A549 (cell line): ENCODE results near the gene CSNK1D.

Experiments
- BHLHE40 ChIP-seq: IDR thresholded peaks from 2 replicates; pipeline ENCODE4 v1.6.1; 2012; ENCODE audit warnings: low read depth, low read length, inconsistent platforms
- CEBPB ChIP-seq, 2 experiments: fragments of >200 bp in 1 of 2; sonication (Bioruptor Twin) in 1 of 2; formaldehyde crosslinking in 1 of 2; IDR thresholded peaks; 2 replicates each; pipeline ENCODE4 v1.6.1; 2012 to 2016
- CHD2 ChIP-seq: fragments of 150-350 bp; IDR thresholded peaks from 2 replicates; pipeline ENCODE4 v1.6.1; 2014; ENCODE audit warnings: low read length; ENCODE audit not compliant: partially characterized antibody
- FOSB ChIP-seq: fragments of 250-450 bp; sonication (Bioruptor Pico); IDR thresholded peaks from 2 replicates; pipeline ENCODE4 v1.5.0; 2020; ENCODE audit warnings: mild to moderate bottlenecking, moderate library complexity
- PBX3 ChIP-seq: IDR thresholded peaks from 2 replicates; pipeline ENCODE4 v1.6.1; 2012
- TF ChIP-seq, protein P1 (sequence below): fragments of >200 bp; sonication (Bioruptor Twin); formaldehyde crosslinking; IDR thresholded peaks from 3 replicates; pipeline ENCODE4 v1.5.1; 2016

GRCh38 chr17:82320956-82321927 lies 47.7 kb upstream of the CSNK1D start:
- TF ChIP-seq BHLHE40 = no peak
- TF ChIP-seq PBX3 = no peak
- TF ChIP-seq, protein P1, sequence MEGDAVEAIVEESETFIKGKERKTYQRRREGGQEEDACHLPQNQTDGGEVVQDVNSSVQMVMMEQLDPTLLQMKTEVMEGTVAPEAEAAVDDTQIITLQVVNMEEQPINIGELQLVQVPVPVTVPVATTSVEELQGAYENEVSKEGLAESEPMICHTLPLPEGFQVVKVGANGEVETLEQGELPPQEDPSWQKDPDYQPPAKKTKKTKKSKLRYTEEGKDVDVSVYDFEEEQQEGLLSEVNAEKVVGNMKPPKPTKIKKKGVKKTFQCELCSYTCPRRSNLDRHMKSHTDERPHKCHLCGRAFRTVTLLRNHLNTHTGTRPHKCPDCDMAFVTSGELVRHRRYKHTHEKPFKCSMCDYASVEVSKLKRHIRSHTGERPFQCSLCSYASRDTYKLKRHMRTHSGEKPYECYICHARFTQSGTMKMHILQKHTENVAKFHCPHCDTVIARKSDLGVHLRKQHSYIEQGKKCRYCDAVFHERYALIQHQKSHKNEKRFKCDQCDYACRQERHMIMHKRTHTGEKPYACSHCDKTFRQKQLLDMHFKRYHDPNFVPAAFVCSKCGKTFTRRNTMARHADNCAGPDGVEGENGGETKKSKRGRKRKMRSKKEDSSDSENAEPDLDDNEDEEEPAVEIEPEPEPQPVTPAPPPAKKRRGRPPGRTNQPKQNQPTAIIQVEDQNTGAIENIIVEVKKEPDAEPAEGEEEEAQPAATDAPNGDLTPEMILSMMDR = peak; percentile 96
- TF ChIP-seq FOSB (CRISPR knock-in tag) = no peak
- TF ChIP-seq CHD2 = no peak
- TF ChIP-seq CEBPB (IDR thresholded peaks at IDR 0.05) = no peak
